Activated CD4-positive, alpha-beta T cell treated with anti-CD3 and anti-CD28 coated beads for 48 hours (primary cell): ENCODE results near the gene LARGE1.

ENCODE experiments used
- DNase-seq: peaks from one replicate; pipeline ENCODE4 v3.0.0-alpha.2; 2020

The LARGE1 gene

GRCh38 chr22:33271390-33272161, 648.7 kb downstream of the LARGE1 start:
- no peak for DNase-seq

- no peak for DNase-seq
Measured at GRCh38 chr22:33270596-33270995, 649.7 kb downstream of the LARGE1 start.

GRCh38 chr22:33261699-33262098, 658.6 kb downstream of the LARGE1 start:
- DNase-seq: no peak

GRCh38 chr22:33260498-33260897, 659.8 kb downstream of the LARGE1 start:
- no peak for DNase-seq

DNA sequence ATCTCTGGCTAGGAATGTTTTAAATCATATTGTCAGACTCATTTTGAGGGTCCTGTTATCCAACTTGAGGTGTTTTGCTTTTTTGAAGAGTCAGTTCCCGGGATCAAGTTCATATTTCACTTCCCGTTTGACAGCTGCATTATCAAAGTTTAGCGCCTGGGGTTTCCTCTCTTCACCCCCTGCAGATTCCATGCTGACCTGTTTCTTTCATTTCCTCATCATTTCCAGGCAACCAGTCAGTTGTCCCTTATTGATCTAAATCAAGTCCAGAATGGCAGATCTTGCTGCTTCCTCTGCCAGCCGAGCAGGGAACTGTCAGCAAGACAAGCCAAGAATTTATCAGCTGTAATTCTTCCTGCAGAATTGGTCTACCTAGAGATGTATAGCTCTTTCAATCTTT, 664.5 kb downstream of the LARGE1 start:
- no peak for DNase-seq

GRCh38 chr22:33248948-33249347, 671.3 kb downstream of the LARGE1 start:
- DNase-seq: no peak

DNA sequence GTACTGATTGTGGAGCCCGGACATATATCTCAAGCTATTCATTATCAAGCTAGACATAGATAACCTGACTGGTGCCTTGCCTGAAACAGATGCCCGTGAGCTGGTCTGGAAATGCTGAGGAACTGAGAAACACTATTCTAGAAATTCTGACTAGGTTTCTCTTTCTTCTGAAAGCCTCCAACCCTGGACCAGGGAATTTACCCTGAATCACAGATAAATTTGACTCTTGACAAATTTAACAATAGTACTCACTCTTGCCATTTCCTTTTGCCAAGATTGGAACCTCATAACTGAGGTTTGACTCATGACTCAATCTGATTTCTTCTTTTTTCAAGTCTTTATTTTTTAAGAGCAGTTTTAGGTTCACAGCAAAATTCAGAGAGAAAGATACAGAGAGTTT, 672.5 kb downstream of the LARGE1 start:
- DNase-seq: peak; percentile 3

DNA sequence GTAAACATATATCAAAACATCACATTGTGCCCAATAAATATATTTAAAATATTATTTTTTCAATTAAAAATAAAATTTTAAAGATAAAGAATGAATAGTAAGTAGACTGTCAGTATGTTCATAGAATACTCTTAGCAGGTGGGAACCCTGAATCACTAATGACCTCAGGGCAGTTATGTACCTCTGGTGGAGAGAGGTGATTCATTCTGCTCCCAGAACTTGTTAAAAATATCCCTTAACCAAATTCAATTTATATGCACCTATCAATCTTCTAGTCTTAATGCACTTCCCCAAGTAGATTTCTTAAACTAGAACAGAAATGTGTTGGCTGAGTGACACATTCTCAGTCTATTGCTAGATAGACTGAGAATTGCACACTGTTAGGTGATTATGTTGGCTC, 678.2 kb downstream of the LARGE1 start:
- DNase-seq: no peak

DNA sequence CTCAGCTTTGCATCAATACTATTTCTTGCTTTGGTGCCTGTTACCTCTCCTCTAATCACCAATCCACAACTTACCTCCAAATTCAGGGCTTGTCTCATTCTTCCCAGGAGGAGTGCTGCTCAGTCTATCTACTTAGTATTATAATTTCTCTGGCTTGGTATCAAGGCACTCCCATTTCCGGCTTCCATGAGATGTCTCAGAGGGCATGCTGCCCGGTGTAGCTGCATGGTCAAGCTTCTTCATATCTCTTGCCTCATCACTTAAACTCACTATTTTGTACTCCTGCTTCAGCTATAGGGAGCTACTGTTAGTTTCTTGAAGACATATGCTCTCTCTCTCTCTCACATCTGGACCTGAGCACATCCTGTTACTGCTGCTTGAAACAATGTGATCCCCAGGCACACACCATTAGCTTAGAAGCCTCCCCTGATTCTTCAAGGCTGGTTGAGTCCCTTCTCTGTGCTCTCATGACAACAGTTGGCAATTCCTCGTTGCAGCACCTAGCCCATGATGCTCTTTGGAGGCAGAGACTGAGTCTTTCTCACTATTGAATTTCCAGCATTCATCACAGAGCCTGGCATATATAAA, 679.3 kb downstream of the LARGE1 start:
- DNase-seq: no peak

DNA sequence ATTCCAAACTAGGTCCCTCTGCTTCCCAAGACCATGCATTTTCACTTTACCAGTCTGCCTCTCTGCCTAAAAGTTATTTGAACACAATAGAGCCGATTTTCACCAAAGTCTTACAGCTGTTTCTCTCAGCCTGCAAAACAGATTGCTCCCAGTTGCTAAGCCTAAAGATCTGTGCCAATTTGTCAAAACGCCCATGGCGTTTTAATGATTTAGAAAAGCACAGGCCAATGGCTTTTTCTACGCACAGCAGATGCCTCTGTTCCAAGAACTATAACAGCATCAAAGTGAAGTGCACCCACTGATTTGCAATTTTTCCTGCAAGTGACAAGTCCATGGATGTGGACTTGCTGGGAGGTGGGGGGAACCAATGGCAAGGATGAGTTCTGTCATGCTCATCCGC, 688.2 kb downstream of the LARGE1 start:
- DNase-seq: no peak

- DNase-seq: no peak
Measured at GRCh38 chr22:33227791-33228190, 692.5 kb downstream of the LARGE1 start.

DNA sequence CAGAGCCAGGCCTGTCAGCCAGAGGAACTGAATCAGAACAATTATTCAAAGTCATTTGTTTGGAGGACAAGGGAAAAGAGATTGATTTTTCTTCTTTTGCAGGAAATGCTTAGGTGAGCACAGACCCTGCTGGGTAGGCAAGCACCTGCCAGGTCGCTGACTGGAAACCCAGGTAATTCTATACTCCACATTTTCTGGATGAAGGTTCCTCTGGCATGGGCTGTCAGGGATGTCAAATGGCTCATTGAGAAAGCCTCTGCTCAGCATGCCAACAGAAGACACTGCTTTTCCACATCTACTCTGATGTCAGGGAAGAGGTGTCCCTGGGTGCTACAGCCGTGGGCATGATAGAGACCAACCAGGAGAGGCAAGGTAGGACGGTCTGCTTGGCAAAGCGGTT, 695.4 kb downstream of the LARGE1 start:
- no peak for DNase-seq
